ENCODE data around the gene EFCAB13.

EFCAB13 gene, protein sequence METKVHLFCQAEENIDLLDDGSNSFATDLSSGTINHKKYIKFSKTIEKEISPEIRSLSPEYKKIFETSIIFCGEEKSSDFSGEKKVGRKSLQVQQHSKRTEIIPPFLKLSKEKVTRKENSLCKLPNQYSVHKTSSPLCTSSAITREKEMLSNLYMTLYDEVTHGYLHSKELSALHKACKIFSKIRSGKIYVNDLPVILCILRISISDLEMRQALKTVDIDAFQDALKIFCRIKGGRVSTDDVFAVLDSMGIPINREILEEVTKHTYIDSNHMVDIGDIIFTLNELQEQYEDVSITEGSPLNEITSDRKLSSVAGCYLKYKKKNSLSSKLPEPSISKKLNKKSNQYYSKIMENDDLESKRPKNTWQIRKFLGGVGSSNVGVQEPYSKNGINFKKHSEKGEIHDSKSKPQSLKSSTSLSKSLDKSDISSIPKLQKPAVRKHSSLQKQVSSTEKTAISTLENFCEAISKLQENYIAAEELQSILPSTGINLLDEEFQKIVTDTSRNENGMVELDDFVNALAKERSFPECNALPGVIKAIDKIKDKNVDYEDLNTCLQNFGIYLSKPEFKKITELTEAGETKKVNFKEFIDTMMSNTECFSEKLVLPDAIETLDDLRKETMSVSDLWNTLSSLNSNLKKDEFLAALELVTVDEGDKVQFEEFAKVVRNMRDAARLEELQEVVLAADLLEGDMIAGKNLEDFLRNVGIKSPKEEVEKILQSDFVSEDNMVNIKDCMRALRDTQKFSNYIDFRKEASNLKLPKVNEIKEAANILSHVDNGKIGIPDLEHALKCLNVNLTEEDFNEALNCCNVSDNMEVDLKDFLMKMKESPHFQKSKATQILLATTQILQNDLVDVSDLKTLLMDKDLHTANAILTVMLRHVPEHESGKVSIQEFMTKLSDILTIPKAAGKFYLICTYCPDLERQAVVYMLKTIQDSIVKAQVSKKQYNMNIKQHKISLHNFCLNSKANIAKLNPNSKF

DNA sequence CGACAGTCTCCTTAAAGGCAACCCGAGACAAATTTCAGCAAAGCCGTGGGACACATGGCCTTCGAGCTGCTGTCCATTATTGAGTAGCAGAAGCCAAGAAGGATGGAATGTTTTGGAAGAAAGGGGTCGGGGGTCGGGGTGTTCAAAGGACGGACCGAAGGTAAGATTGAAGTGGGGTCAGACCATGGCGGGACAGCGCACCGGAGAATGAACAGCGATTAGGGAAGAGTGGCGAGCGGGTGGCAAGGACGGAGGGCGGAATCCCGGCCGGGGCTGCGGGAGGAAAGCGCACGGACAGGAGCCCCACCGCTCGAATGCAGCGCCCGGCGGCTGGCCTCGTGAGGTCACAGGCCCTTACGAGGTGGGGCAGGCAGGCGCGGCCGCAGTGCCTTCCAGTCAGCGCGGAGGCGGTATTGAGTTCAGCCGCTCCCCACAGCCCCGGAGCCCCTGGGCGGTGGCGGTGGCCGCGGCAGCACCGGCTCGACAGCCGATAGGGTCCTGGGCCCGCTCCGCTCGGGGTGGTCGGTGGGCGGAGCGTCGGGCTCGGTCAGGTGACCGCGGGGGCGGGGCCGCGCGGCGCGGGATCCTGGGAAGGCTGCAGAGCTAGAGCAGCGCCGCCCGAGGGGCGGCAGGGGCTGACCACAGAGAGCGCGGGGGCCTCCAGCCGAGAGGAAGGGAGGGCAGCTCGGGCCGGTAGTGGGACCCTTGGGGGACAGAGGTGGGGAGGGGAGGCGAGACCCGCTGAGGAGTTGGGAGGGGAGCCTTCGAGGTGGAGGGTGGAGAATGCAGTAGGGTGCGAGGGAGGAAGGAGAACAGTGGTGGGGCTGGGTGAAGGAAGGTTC, at the start of gene EFCAB13:
Gene EFCAB13, plus strand, starts transcription at position 574 of the 842 bp plus-strand sequence. CDS start 4,399 bp downstream, outside the sequence.
- Histone ChIP-seq H3K9me3 (ENCODE audit: control insufficient read depth in 1 of 2, low read length in 2 of 2) (peaks cover 0 to 4% of the 10 kb centered on the region in 2 donors), H3K4me3 (ENCODE audit: low read depth in 1 of 2, low read length in 2 of 2) (peak within 1 kb of the TSS; percentile 67 to 93), H3K27me3 (ENCODE audit: low read depth, low read length) (no peaks in the 10 kb centered on the region), H3K4me1 (ENCODE audit: control insufficient read depth in 1 of 2, insufficient read depth in 2 of 2, low read length in 2 of 2) (no peaks in the 10 kb centered on the region), H3K36me3 (ENCODE audit: control insufficient read depth in 1 of 2, insufficient read depth in 2 of 2, low read length in 2 of 2) (peaks cover 0 to 4% of the 10 kb centered on the region in 2 donors), H3K27ac (ENCODE audit: low read length) (peak within 1 kb of the TSS; percentile 95)

GRCh38 chr17:47274319-47275069, 49.3 kb upstream of the EFCAB13 start:
- peaks cover 25 to 51% of the 10 kb centered on the region in 2 donors for H3K4me1 ChIP-seq (ENCODE audit: control insufficient read depth in 1 of 2, insufficient read depth in 2 of 2, low read length in 2 of 2)
- H3K27me3 ChIP-seq (ENCODE audit: low read depth, low read length): no peaks in the 10 kb centered on the region
- H3K36me3 ChIP-seq (ENCODE audit: control insufficient read depth in 1 of 2, insufficient read depth in 2 of 2, low read length in 2 of 2): peaks cover 0 to under 1% of the 10 kb centered on the region in 2 donors
- no peaks in the 10 kb centered on the region for H3K9me3 ChIP-seq (ENCODE audit: control insufficient read depth in 1 of 2, low read length in 2 of 2)
- peak overlapping the region; percentile 85 for H3K27ac ChIP-seq (ENCODE audit: low read length)
- H3K4me3 ChIP-seq (ENCODE audit: low read depth in 1 of 2, low read length in 2 of 2): no peak overlapping the region

- peaks cover 0 to 4% of the 10 kb centered on the region in 2 donors for H3K36me3 ChIP-seq (ENCODE audit: control insufficient read depth in 1 of 2, insufficient read depth in 2 of 2, low read length in 2 of 2)
- H3K9me3 ChIP-seq (ENCODE audit: control insufficient read depth in 1 of 2, low read length in 2 of 2): no peaks in the 10 kb centered on the region
- H3K27ac ChIP-seq (ENCODE audit: low read length): peak overlapping the region; percentile 85
- H3K4me1 ChIP-seq (ENCODE audit: control insufficient read depth in 1 of 2, insufficient read depth in 2 of 2, low read length in 2 of 2): peaks cover 31 to 60% of the 10 kb centered on the region in 2 donors
- no peaks in the 10 kb centered on the region for H3K27me3 ChIP-seq (ENCODE audit: low read depth, low read length)
- no peak overlapping the region for H3K4me3 ChIP-seq (ENCODE audit: low read depth in 1 of 2, low read length in 2 of 2)
Measured at GRCh38 chr17:47275245-47275984, 48.3 kb upstream of the EFCAB13 start.

- Histone ChIP-seq H3K4me1 (ENCODE audit: control insufficient read depth in 1 of 2, insufficient read depth in 2 of 2, low read length in 2 of 2) (peaks cover 31 to 60% of the 10 kb centered on the region in 2 donors), H3K27me3 (ENCODE audit: low read depth, low read length) (no peaks in the 10 kb centered on the region), H3K9me3 (ENCODE audit: control insufficient read depth in 1 of 2, low read length in 2 of 2) (no peaks in the 10 kb centered on the region), H3K27ac (ENCODE audit: low read length) (peak overlapping the region; percentile 85), H3K36me3 (ENCODE audit: control insufficient read depth in 1 of 2, insufficient read depth in 2 of 2, low read length in 2 of 2) (peaks cover 0 to 4% of the 10 kb centered on the region in 2 donors), H3K4me3 (ENCODE audit: low read depth in 1 of 2, low read length in 2 of 2) (no peak overlapping the region)
Measured at GRCh38 chr17:47276444-47276843, 47.3 kb upstream of the EFCAB13 start.

GRCh38 chr17:47276868-47277267, 46.9 kb upstream of the EFCAB13 start:
- Histone ChIP-seq H3K27ac (ENCODE audit: low read length) (peak overlapping the region; percentile 85), H3K36me3 (ENCODE audit: control insufficient read depth in 1 of 2, insufficient read depth in 2 of 2, low read length in 2 of 2) (peaks cover 0 to 4% of the 10 kb centered on the region in 2 donors), H3K4me1 (ENCODE audit: control insufficient read depth in 1 of 2, insufficient read depth in 2 of 2, low read length in 2 of 2) (peaks cover 31 to 60% of the 10 kb centered on the region in 2 donors), H3K4me3 (ENCODE audit: low read depth in 1 of 2, low read length in 2 of 2) (peak overlapping the region in 1 of 2 donors; percentile 22), H3K9me3 (ENCODE audit: control insufficient read depth in 1 of 2, low read length in 2 of 2) (no peaks in the 10 kb centered on the region), H3K27me3 (ENCODE audit: low read depth, low read length) (no peaks in the 10 kb centered on the region)

- Histone ChIP-seq H3K9me3 (ENCODE audit: control insufficient read depth in 1 of 2, low read length in 2 of 2) (no peaks in the 10 kb centered on the region), H3K36me3 (ENCODE audit: control insufficient read depth in 1 of 2, insufficient read depth in 2 of 2, low read length in 2 of 2) (peaks cover 0 to 4% of the 10 kb centered on the region in 2 donors), H3K27ac (ENCODE audit: low read length) (no peak overlapping the region), H3K27me3 (ENCODE audit: low read depth, low read length) (no peaks in the 10 kb centered on the region), H3K4me1 (ENCODE audit: control insufficient read depth in 1 of 2, insufficient read depth in 2 of 2, low read length in 2 of 2) (peaks cover 31 to 60% of the 10 kb centered on the region in 2 donors), H3K4me3 (ENCODE audit: low read depth in 1 of 2, low read length in 2 of 2) (no peak overlapping the region)
Measured at GRCh38 chr17:47277921-47278320, 45.8 kb upstream of the EFCAB13 start.

- H3K36me3 ChIP-seq (ENCODE audit: control insufficient read depth in 1 of 2, insufficient read depth in 2 of 2, low read length in 2 of 2): peaks cover 0 to 4% of the 10 kb centered on the region in 2 donors
- no peaks in the 10 kb centered on the region for H3K27me3 ChIP-seq (ENCODE audit: low read depth, low read length)
- no peak overlapping the region for H3K4me3 ChIP-seq (ENCODE audit: low read depth in 1 of 2, low read length in 2 of 2)
- no peaks in the 10 kb centered on the region for H3K9me3 ChIP-seq (ENCODE audit: control insufficient read depth in 1 of 2, low read length in 2 of 2)
- H3K4me1 ChIP-seq (ENCODE audit: control insufficient read depth in 1 of 2, insufficient read depth in 2 of 2, low read length in 2 of 2): peaks cover 31 to 60% of the 10 kb centered on the region in 2 donors
- H3K27ac ChIP-seq (ENCODE audit: low read length): peak overlapping the region; percentile 79
Measured at GRCh38 chr17:47278561-47278960, 45.2 kb upstream of the EFCAB13 start.

- H3K36me3 ChIP-seq (ENCODE audit: control insufficient read depth in 1 of 2, insufficient read depth in 2 of 2, low read length in 2 of 2): peaks cover 0 to 4% of the 10 kb centered on the region in 2 donors
- peak overlapping the region in 1 of 2 donors; percentile 14 for H3K4me3 ChIP-seq (ENCODE audit: low read depth in 1 of 2, low read length in 2 of 2)
- peaks cover 31 to 59% of the 10 kb centered on the region in 2 donors for H3K4me1 ChIP-seq (ENCODE audit: control insufficient read depth in 1 of 2, insufficient read depth in 2 of 2, low read length in 2 of 2)
- H3K9me3 ChIP-seq (ENCODE audit: control insufficient read depth in 1 of 2, low read length in 2 of 2): no peaks in the 10 kb centered on the region
- no peaks in the 10 kb centered on the region for H3K27me3 ChIP-seq (ENCODE audit: low read depth, low read length)
- H3K27ac ChIP-seq (ENCODE audit: low read length): peak overlapping the region; percentile 79
Measured at GRCh38 chr17:47279062-47279801, 44.5 kb upstream of the EFCAB13 start.

GRCh38 chr17:47280072-47280811, 43.5 kb upstream of the EFCAB13 start:
- H3K4me1 ChIP-seq (ENCODE audit: control insufficient read depth in 1 of 2, insufficient read depth in 2 of 2, low read length in 2 of 2): peaks cover 30 to 49% of the 10 kb centered on the region in 2 donors
- peak overlapping the region; percentile 79 for H3K27ac ChIP-seq (ENCODE audit: low read length)
- H3K9me3 ChIP-seq (ENCODE audit: control insufficient read depth in 1 of 2, low read length in 2 of 2): no peaks in the 10 kb centered on the region
- peak overlapping the region in 1 of 2 donors; percentile 14 for H3K4me3 ChIP-seq (ENCODE audit: low read depth in 1 of 2, low read length in 2 of 2)
- H3K36me3 ChIP-seq (ENCODE audit: control insufficient read depth in 1 of 2, insufficient read depth in 2 of 2, low read length in 2 of 2): peaks cover 8 to 9% of the 10 kb centered on the region in 2 donors
- no peaks in the 10 kb centered on the region for H3K27me3 ChIP-seq (ENCODE audit: low read depth, low read length)

All from muscle layer of duodenum (tissue), 2 donors.